HEK293T (cell line): ENCODE results near the gene EIF2D.

Experiments
- ELF4 ChIP-seq: fragments of 450-650 bp; IDR thresholded peaks from 2 replicates; pipeline ENCODE4 v1.6.1; 2017; ENCODE audit warnings: antibody characterized with exemption
- FOXA1 ChIP-seq: fragments of 450-650 bp; IDR thresholded peaks from 2 replicates; pipeline ENCODE4 v1.6.1; 2016; ENCODE audit warnings: mild to moderate bottlenecking
- SP1 ChIP-seq: fragments of 450-650 bp; IDR thresholded peaks from 2 replicates; pipeline ENCODE4 v1.6.1; 2017
- ZNF384 ChIP-seq: fragments of 450-650 bp; IDR thresholded peaks from 2 replicates; pipeline ENCODE4 v1.6.1; 2016

- no peak for TF ChIP-seq SP1
- TF ChIP-seq FOXA1: no peak
- TF ChIP-seq ZNF384: no peak
- no peak for TF ChIP-seq ELF4
Measured at GRCh38 chr1:206547104-206547503, 65.2 kb downstream of the EIF2D start.
